ENCODE data around the gene SPINT1.

Gene SPINT1

DNA sequence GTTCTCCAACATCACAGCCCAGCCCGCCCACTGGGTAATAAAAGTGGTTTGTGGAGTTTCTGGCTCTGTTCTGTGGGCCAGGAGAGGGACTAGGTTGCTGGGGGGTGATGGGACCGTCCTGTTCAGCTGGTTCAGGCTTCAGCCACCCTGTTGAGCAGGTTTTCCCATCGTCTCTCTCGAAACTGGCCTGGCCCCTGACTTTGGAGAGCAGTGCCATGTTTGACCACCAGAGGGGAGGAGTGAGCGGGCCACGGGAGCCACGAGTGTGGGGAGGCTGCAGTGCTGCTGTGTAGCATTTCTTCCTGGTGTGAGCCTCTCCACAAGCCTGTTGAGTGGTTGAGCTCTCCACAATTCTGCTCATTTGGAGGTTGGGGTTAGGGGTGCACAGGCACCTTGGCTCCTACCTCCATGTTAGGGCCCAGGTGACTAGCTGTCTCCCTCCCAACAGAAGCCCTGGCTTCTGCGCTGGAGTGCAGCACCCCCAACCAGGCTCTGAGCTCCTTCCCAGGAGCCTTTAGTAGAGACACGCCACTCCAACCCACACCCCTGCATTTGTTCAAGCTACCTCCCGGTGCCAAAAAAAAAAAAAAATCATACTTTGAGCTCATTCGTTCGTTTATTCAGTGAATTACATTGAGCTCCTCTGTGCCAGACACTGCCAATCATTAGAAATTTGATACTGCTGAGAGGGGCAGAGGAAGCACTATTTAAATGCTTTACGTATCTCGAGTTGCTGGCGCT, 13.9 kb downstream of the SPINT1 start (continued):
- no peak for TF ChIP-seq TSHZ1 (tag by site-specific recombination; IDR thresholded peaks at IDR 0.05; ENCODE audit: borderline replicate concordance)
- no peak for TF ChIP-seq ZNF704 (tag by site-specific recombination; IDR thresholded peaks at IDR 0.05)
- TF ChIP-seq ZNF394 (tag by site-specific recombination; IDR thresholded peaks at IDR 0.05; ENCODE audit: borderline replicate concordance), result 0 out of 2 replicates have a peak, but pooled peaks have one; percentile 13
- TF ChIP-seq ZXDB (tag by site-specific recombination; IDR thresholded peaks at IDR 0.05), result no peak
- TF ChIP-seq ZNF585B (tag by site-specific recombination; IDR thresholded peaks at IDR 0.05), result no peak
- 0 out of 2 replicates have a peak, but pooled peaks have one; percentile 25 for TF ChIP-seq PATZ1 (tag by site-specific recombination; IDR thresholded peaks at IDR 0.05)
- no peak for TF ChIP-seq ZNF785 (tag by site-specific recombination; IDR thresholded peaks at IDR 0.05)
- TF ChIP-seq, protein P1, sequence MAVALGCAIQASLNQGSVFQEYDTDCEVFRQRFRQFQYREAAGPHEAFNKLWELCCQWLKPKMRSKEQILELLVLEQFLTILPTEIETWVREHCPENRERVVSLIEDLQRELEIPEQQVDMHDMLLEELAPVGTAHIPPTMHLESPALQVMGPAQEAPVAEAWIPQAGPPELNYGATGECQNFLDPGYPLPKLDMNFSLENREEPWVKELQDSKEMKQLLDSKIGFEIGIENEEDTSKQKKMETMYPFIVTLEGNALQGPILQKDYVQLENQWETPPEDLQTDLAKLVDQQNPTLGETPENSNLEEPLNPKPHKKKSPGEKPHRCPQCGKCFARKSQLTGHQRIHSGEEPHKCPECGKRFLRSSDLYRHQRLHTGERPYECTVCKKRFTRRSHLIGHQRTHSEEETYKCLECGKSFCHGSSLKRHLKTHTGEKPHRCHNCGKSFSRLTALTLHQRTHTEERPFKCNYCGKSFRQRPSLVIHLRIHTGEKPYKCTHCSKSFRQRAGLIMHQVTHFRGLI (tag by site-specific recombination; IDR thresholded peaks at IDR 0.05), result no peak
- TF ChIP-seq ZSCAN18 (tag by site-specific recombination; IDR thresholded peaks at IDR 0.05), result no peak
- TF ChIP-seq, protein P2, sequence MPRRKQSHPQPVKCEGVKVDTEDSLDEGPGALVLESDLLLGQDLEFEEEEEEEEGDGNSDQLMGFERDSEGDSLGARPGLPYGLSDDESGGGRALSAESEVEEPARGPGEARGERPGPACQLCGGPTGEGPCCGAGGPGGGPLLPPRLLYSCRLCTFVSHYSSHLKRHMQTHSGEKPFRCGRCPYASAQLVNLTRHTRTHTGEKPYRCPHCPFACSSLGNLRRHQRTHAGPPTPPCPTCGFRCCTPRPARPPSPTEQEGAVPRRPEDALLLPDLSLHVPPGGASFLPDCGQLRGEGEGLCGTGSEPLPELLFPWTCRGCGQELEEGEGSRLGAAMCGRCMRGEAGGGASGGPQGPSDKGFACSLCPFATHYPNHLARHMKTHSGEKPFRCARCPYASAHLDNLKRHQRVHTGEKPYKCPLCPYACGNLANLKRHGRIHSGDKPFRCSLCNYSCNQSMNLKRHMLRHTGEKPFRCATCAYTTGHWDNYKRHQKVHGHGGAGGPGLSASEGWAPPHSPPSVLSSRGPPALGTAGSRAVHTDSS (tag by site-specific recombination; IDR thresholded peaks at IDR 0.05), result no peak
- TF ChIP-seq, protein P3, sequence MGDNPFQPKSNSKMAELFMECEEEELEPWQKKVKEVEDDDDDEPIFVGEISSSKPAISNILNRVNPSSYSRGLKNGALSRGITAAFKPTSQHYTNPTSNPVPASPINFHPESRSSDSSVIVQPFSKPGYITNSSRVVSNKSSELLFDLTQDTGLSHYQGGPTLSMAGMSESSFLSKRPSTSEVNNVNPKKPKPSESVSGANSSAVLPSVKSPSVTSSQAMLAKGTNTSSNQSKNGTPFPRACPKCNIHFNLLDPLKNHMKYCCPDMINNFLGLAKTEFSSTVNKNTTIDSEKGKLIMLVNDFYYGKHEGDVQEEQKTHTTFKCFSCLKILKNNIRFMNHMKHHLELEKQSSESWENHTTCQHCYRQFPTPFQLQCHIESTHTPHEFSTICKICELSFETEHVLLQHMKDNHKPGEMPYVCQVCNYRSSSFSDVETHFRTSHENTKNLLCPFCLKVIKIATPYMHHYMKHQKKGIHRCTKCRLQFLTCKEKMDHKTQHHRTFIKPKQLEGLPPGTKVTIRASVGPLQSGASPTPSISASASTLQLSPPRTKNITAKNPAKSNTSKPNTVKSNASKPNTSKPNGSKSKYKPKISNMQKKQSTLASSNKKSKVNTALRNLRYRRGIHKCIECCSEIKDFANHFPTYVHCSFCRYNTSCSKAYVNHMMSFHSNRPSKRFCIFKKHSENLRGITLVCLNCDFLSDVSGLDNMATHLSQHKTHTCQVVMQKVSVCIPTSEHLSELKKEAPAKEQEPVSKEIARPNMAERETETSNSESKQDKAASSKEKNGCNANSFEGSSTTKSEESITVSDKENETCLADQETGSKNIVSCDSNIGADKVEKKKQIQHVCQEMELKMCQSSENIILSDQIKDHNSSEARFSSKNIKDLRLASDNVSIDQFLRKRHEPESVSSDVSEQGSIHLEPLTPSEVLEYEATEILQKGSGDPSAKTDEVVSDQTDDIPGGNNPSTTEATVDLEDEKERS (tag by site-specific recombination; IDR thresholded peaks at IDR 0.05), result no peak
- TF ChIP-seq ZNF660 (tag by site-specific recombination; IDR thresholded peaks at IDR 0.05), result no peak
- no peak for TF ChIP-seq ZNF391 (tag by site-specific recombination; IDR thresholded peaks at IDR 0.05; ENCODE audit: borderline replicate concordance, low read depth)
- TF ChIP-seq KLF10 (tag by site-specific recombination; IDR thresholded peaks at IDR 0.05), result no peak
- TF ChIP-seq ZFP3 (tag by site-specific recombination; IDR thresholded peaks at IDR 0.05; ENCODE audit: low read depth), result no peak
- TF ChIP-seq PRDM10 (tag by site-specific recombination; IDR thresholded peaks at IDR 0.05), result peak; percentile 93
- TF ChIP-seq ZNF670 (tag by site-specific recombination; IDR thresholded peaks at IDR 0.05; ENCODE audit: low read depth), result no peak
- no peak for TF ChIP-seq ZFHX2 (tag by site-specific recombination; conservative IDR thresholded peaks at IDR 0.05)
